Stimulated activated CD4-positive, alpha-beta T cell treated with anti-CD3 and anti-CD28 coated beads, TNF-alpha, amount 100 ng/mL, for 4 hours (primary cell): ENCODE results near the gene RPN1.
A peak's percentile ranks its signal among the peaks of the same experiment; 100 is the strongest.

Source experiments
- DNase-seq, 3 experiments: peaks; one replicate each; pipeline ENCODE4 v3.0.0-alpha.2; 2020; ENCODE audit warnings: low read depth in 3 of 3

RPN1 gene

DNA sequence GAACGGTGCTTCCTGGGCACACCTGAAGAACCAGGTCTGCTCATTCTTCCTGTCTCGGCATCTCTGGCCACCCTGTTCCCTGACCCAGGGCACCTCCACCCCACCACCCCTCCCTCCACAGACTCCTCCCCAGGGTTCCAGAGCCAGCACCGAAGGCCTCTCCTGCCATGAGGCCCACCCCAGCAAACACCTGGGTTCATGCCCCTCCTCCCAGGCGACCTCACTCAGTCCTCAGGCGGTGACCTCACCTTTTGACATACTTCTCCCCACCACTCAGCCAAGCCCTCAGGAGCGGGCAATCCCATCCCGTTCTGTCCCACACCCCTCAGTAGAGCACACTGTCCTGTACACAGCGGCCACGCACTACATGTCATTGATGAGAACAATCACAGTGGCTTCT lies 72.3 kb downstream of the RPN1 start:
- DNase-seq, result no peak

DNA sequence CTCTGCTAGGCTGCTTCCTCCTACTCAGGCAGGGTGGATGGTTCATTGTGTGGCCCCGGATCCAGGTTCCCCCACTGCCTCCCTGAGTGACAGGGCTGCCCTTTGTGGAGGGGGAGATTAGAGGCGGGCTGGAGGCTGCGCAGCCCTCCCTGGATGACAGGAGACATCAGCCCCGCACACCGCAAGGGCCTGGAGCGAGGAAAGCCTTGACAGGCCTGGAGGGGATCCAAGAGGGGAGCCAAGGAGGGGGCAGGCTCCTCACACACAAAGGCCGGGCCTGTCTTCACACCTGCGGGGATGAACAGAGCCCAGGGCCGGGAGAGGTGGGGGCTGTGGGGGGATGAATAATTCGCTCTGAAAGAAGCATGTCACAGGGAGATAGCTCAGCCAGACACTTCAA lies 72.9 kb downstream of the RPN1 start:
- no peak for DNase-seq

DNA sequence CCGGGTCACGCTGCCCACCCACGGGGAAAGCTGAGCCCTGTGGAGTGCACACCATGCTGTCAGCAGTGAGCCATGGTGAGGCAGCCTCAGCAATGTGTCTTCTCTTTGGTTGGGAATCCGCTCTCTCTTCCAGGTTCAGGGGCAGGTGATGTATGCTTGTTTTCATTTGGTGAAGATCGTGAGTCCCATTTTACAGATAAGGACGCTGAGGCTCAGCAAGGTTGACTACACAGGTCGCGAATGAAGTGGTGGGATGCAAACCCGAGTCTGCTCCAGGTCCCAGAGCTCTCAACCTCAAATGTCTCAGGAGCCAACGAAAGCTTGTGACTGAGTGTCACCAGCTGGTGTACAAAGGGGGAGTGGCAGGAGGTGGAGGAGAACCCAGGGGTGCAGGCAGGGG lies 74.3 kb downstream of the RPN1 start:
- no peak for DNase-seq

GRCh38 chr3:128575777-128576176 lies 74.8 kb downstream of the RPN1 start:
- no peak for DNase-seq

GRCh38 chr3:128573707-128574162 lies 76.9 kb downstream of the RPN1 start:
- no peak for DNase-seq

DNA sequence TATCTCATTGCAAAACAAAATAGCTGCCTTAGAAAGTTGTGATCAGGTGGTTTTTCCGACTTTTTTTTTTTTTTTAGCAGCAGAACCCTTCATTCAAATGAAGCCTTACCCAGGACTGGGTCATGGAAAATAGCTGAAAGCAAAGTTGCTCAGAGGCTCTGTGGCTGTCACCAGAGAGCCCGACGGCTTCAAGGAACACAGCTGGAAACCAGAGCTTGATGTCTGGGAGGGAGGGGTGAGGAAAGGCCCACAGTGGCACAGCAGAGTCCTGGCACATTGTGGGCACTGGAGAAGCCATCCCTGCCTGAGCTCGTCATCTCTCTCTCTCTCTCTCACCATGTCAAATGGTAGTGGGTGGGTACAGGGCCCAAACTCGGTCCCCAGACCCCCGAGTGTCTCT lies 77.5 kb downstream of the RPN1 start:
- DNase-seq, result no peak

DNA sequence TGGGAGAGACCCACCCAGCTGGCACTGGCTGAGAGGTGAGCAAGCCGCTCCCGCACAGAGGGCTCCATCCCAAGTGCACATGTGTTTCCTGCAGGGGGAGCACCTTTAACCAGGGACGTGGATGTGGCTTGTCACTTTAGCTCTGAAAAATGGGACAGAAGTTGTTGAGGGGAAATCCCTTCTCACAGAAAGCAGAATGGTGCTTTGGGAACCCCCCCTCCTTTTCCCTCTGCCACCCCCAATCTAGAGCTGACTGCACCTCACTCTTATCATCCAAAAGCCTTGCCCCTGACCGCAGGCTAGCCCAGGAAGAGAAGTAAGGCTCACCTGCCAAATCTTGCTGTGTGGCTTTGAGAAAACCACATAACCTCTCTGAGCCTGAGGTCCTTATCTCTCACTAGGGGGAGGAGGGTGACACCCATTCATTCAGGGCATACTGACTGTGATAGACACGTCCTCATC lies 77.9 kb downstream of the RPN1 start:
- peak in 1 of 3 experiments; percentile 5 for DNase-seq

- no peak for DNase-seq
These were observed 78.6 kb downstream of the RPN1 start for GRCh38 chr3:128572013-128572412.
